B cell (primary cell): ENCODE results near the gene U2AF1. TPM values are rescaled to one million over a fixed set of nuclear protein-coding genes. Genes with fewer than 3 reads are reported as not detected.
"Not testable (repeated sequence)": the region's sequence is repeated elsewhere in the genome, so short reads cannot be mapped to it uniquely, and the experiment has no call there.

Experiments
- ATAC-seq: fragments of 200-7000 bp; cut with Tn5 transposase; one replicate; pipeline ENCODE4 v1.10.0; 2021; ENCODE audit warnings: low read depth, mild to moderate bottlenecking, moderate number of reproducible peaks, moderate library complexity
- CTCF ChIA-PET: fragments of 350-600 bp; sonication (Branson Sonifier 250); formaldehyde crosslinking; loops from one replicate; lab custom pipeline; 2021; ENCODE audit warnings: antibody characterized with exemption, inconsistent platforms; lab: Charles Lee
- POLR2A ChIA-PET: fragments of 350-600 bp; sonication (Branson Sonifier 250); formaldehyde crosslinking; loops from one replicate; lab custom pipeline; 2021; ENCODE audit warnings: antibody characterized with exemption; lab: Charles Lee
- DNase-seq: peaks from one replicate; pipeline ENCODE4 v3.0.0; 2013
- H2AFZ ChIP-seq: 2 replicates; pipeline ENCODE4 v1.6.1; 2012; ENCODE audit warnings: mild to moderate bottlenecking, low read depth, low read length; ENCODE audit not compliant: insufficient read depth, poor library complexity, severe bottlenecking
- H3K27ac ChIP-seq, 2 donors: 1 replicate in 1 of 2; 2 replicates in 1 of 2; pipeline ENCODE4 v1.5.1; 2012 to 2013; ENCODE audit warnings: low read length in 2 of 2, mild to moderate bottlenecking in 2 of 2, moderate library complexity in 1 of 2
- H3K27me3 ChIP-seq, 4 experiments: fragments of 200-600 bp in 1 of 4; sonication (generic) in 1 of 4; replicated peaks in 1 of 4; 1 replicate in 2 of 4; 2 replicates in 2 of 4; pipeline versions ENCODE4 v1.6.1 to v1.7.0; 2013 to 2016; ENCODE audit warnings: low read length in 3 of 4, mild to moderate bottlenecking in 2 of 4, mixed read lengths in 1 of 4, moderate library complexity in 1 of 4; ENCODE audit not compliant: insufficient read depth in 4 of 4, control insufficient read depth in 3 of 4; ENCODE audit errors: control extremely low read depth in 1 of 4
- H3K36me3 ChIP-seq, 2 experiments: replicated peaks in 1 of 2; 1 replicate in 1 of 2; 2 replicates in 1 of 2; pipeline versions ENCODE4 v1.6.1 to v1.7.1; 2013; ENCODE audit warnings: low read length in 1 of 2; ENCODE audit not compliant: insufficient read depth in 2 of 2, control insufficient read depth in 1 of 2; ENCODE audit errors: control extremely low read depth in 1 of 2, extremely low read depth in 1 of 2
- H3K4me1 ChIP-seq, 2 donors: fragments of 200-600 bp in 1 of 2; sonication (generic) in 1 of 2; 1 replicate in 1 of 2; 2 replicates in 1 of 2; pipeline versions ENCODE4 v1.5.1 to v1.6.1; 2013 to 2017; ENCODE audit warnings: low read length in 2 of 2; ENCODE audit not compliant: control insufficient read depth in 2 of 2, insufficient read depth in 2 of 2
- H3K4me2 ChIP-seq: replicated peaks from 2 replicates; pipeline ENCODE3; 2012; ENCODE audit warnings: mild to moderate bottlenecking, low read depth, low read length; ENCODE audit not compliant: poor library complexity, severe bottlenecking
- H3K4me3 ChIP-seq, 5 experiments: fragments of 200-600 bp in 1 of 5; sonication (generic) in 1 of 5; 1 replicate in 3 of 5; 2 replicates in 2 of 5; pipeline versions ENCODE4 v1.5.1 to v1.7.0; 2011 to 2016; ENCODE audit warnings: low read length in 4 of 5, mild to moderate bottlenecking in 4 of 5, low read depth in 2 of 5, control low read depth in 1 of 5, moderate library complexity in 1 of 5; ENCODE audit not compliant: insufficient read depth in 1 of 5; ENCODE audit errors: control extremely low read depth in 1 of 5, extremely low read depth in 1 of 5
- H3K79me2 ChIP-seq: fragments of 200-600 bp; sonication (generic); one replicate; pipeline ENCODE4 v1.6.0; 2016; ENCODE audit warnings: low read length; ENCODE audit not compliant: control insufficient read depth, insufficient read depth
- H3K9ac ChIP-seq: fragments of 200-600 bp; sonication (generic); 2 replicates; pipeline ENCODE4 v1.6.1; 2017; ENCODE audit warnings: mild to moderate bottlenecking, low read length, moderate library complexity
- H3K9me3 ChIP-seq, 3 donors: one replicate each; pipeline versions ENCODE4 v1.6.1 to v1.7.1; 2013; ENCODE audit warnings: low read length in 2 of 3; ENCODE audit not compliant: control insufficient read depth in 2 of 3, insufficient read depth in 1 of 3; ENCODE audit errors: control extremely low read depth in 1 of 3
- H4K20me1 ChIP-seq: 2 replicates; pipeline ENCODE4 v1.6.0; 2012; ENCODE audit warnings: mild to moderate bottlenecking, low read length; ENCODE audit not compliant: insufficient read depth, control insufficient read depth, poor library complexity, severe bottlenecking
- H3K27ac Mint-ChIP-seq: one replicate; pipeline ENCODE4 v1.8.0; 2021; ENCODE audit warnings: mixed read lengths
- H3K27me3 Mint-ChIP-seq: one replicate; pipeline ENCODE4 v1.8.0; 2021; ENCODE audit warnings: mixed read lengths
- H3K4me1 Mint-ChIP-seq: one replicate; pipeline ENCODE4 v1.8.0; 2021; ENCODE audit warnings: mixed read lengths
- H3K4me3 Mint-ChIP-seq: one replicate; pipeline ENCODE4 v1.8.0; 2021; ENCODE audit warnings: mixed read lengths
- H3K9me3 Mint-ChIP-seq: one replicate; pipeline ENCODE4 v1.8.0; 2022; ENCODE audit warnings: mixed read lengths; ENCODE audit not compliant: insufficient read depth
- WGBS: methylation state at CpG from one replicate; pipeline ENCODE4 v1.1.5; 2013; ENCODE audit warnings: missing lambda C conversion rate; ENCODE audit not compliant: insufficient coverage; 5-methylcytosine and 5-hydroxymethylcytosine counted together
- intact Hi-C: fragments of 100-400 bp; cut with micrococcal nuclease; formaldehyde crosslinking; loops from one replicate; pipeline ENCODE4 v1.10.0; 2022
- polyA plus RNA-seq: library from polyadenylated mRNA; depleted of rRNA; stranded (reverse); fragments of >200 nt; gene quantifications from 2 replicates; pipeline ENCODE4 v1.2.3, GENCODE V29; 2012
- total RNA-seq, 2 donors: library from RNA; stranded (reverse); fragments of 120-200 nt in 1 of 2; gene quantifications; 1 replicate in 1 of 2; 2 replicates in 1 of 2; pipeline versions ENCODE4 v1.2.3 to v1.2.4, GENCODE V29; 2013 to 2022

Gene U2AF1
- total and polyA plus RNA-seq, 2 donors (not counting 1 experiment from before 2014, with no cell fraction given) = 70.9 to 104 TPM

- H3K27ac Mint-ChIP-seq, POLR2A ChIA-PET, intact Hi-C loops, H3K27me3 ChIP-seq, CTCF ChIA-PET, H3K79me2 ChIP-seq, H3K9ac ChIP-seq, H3K27me3 Mint-ChIP-seq, H3K4me1 ChIP-seq, H2AFZ ChIP-seq, H3K9me3 Mint-ChIP-seq, ATAC-seq, H4K20me1 ChIP-seq, H3K4me1 Mint-ChIP-seq, H3K4me3 ChIP-seq, H3K4me3 Mint-ChIP-seq, H3K9me3 ChIP-seq, H3K36me3 ChIP-seq, DNase-seq, H3K27ac ChIP-seq, H3K4me2 ChIP-seq: not testable (repeated sequence)
- WGBS = no CpG with 5 or more reads among the region's 5 CpGs
Observed at GRCh38 chr21:43101676-43102075, 5.7 kb downstream of the U2AF1 start.

DNA sequence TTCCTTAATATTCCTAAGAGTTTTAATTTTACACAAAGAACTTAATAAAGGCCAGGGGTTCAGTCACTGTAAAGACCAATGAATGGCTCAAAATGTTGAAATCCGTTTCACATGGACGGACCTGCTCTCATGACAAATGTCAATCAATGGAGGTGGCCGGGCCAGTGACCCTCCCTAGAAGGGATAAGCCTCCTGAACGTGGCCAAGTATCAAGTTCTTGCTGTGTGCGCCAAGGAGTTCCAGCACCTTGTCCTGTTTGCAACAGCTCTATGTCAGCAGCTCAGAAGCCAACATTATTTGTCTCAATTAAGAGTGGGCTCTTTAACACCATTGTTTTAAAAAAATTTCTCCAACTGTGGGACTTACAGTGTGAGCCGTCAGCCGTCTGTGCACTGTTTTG, 6.4 kb downstream of the U2AF1 start:
- CTCF ChIA-PET, intact Hi-C loops, H3K79me2 ChIP-seq, H3K27me3 ChIP-seq, H3K36me3 ChIP-seq, H4K20me1 ChIP-seq, H3K4me3 Mint-ChIP-seq, H3K9ac ChIP-seq, POLR2A ChIA-PET, H2AFZ ChIP-seq, H3K4me2 ChIP-seq, H3K9me3 ChIP-seq, H3K4me1 ChIP-seq, H3K27ac Mint-ChIP-seq, H3K27me3 Mint-ChIP-seq, H3K9me3 Mint-ChIP-seq, H3K4me3 ChIP-seq, H3K4me1 Mint-ChIP-seq, DNase-seq, ATAC-seq, H3K27ac ChIP-seq: not testable (repeated sequence)
- WGBS = no CpG with 5 or more reads among the region's 7 CpGs

- H3K4me3 Mint-ChIP-seq, H3K79me2 ChIP-seq, H3K27ac ChIP-seq, H3K9me3 Mint-ChIP-seq, H3K36me3 ChIP-seq, H3K9me3 ChIP-seq, H3K9ac ChIP-seq, H3K27me3 ChIP-seq, H3K4me2 ChIP-seq, POLR2A ChIA-PET, CTCF ChIA-PET, H3K27me3 Mint-ChIP-seq, H3K27ac Mint-ChIP-seq, H2AFZ ChIP-seq, H4K20me1 ChIP-seq, H3K4me1 ChIP-seq, H3K4me3 ChIP-seq, H3K4me1 Mint-ChIP-seq, ATAC-seq, intact Hi-C loops, DNase-seq: not testable (repeated sequence)
- WGBS = no CpG with 5 or more reads among the region's 16 CpGs
Observed at GRCh38 chr21:43091979-43092614, 15.3 kb downstream of the U2AF1 start.

GRCh38 chr21:43090947-43091346, 16.4 kb downstream of the U2AF1 start:
- POLR2A ChIA-PET, H3K27ac ChIP-seq, H3K27me3 ChIP-seq, H3K79me2 ChIP-seq, H3K9me3 ChIP-seq, H3K27ac Mint-ChIP-seq, H4K20me1 ChIP-seq, intact Hi-C loops, H3K4me1 ChIP-seq, H3K4me1 Mint-ChIP-seq, H3K4me3 Mint-ChIP-seq, H3K36me3 ChIP-seq, H3K9me3 Mint-ChIP-seq, H3K4me3 ChIP-seq, H3K4me2 ChIP-seq, ATAC-seq, H3K9ac ChIP-seq, H2AFZ ChIP-seq, DNase-seq, H3K27me3 Mint-ChIP-seq, CTCF ChIA-PET: not testable (repeated sequence)
- WGBS = no CpG with 5 or more reads among the region's 3 CpGs
